ENCODE results near the gene C1orf167. TPM values are rescaled to one million over a fixed set of nuclear protein-coding genes. Genes with fewer than 3 reads are reported as not detected.

The C1orf167 gene
- total and polyA plus RNA-seq, 2 of the 13 experiments (the other 11 are each of a cell fraction or from before 2014, with no cell fraction given): not detected

GRCh38 chr1:11787804-11788436 is 25.9 kb downstream of the C1orf167 start:
- H3K4me1 ChIP-seq (ENCODE audit: insufficient read depth, low read length): peaks cover 40% of the 10 kb centered on the region
- H3K27ac ChIP-seq (ENCODE audit: extremely low read length, insufficient read depth, low read length): no peak overlapping the region
- peaks cover 1 to 5% of the 10 kb centered on the region in 2 experiments; a peak in 1 of 5 replicates for H3K27me3 ChIP-seq (ENCODE audit: control insufficient read depth in 1 of 2, insufficient read depth in 2 of 2, low read length in 2 of 2)
- H4K20me1 ChIP-seq (ENCODE audit: insufficient read depth, low read length): no peaks in the 10 kb centered on the region
- intact Hi-C loops (cut with micrococcal nuclease; ENCODE audit: unreplicated experiment) (no loop called here), in situ Hi-C loops (cut with HindIII; ENCODE audit: extremely low pct_ligation_motif_present, low pct_unique_long_range_greater_than_20kb) (no loop called here)
- DNase-seq (ENCODE audit: low spot score) (no peak), FAIRE-seq (no peak), ATAC-seq (0 out of 3 replicates have a peak, but pooled peaks have one; percentile 3)
- BruUV-seq (replicated peaks): no TSS peak
- CTCF ChIA-PET (ENCODE audit: low intra/inter-chr PET ratio, low total read pairs): no interaction called here
- POLR2A ChIA-PET: interaction anchor here (0.6 to 2.9 kb wide), 3 partner anchors 16 to 27 kb away, joined by 4 to 12 read pairs (median 9); partner anchors contain the start of genes CLCN6 and MTHFR
- no peak overlapping the region for H3K9ac ChIP-seq (ENCODE audit: insufficient read depth, low read depth, low read length)
- whole genome bisulfite sequencing (ENCODE audit: low lambda C conversion rate): 71% methylated on average over 4 of the region's 14 CpGs
- no peak overlapping the region for H3K4me2 ChIP-seq (ENCODE audit: low read depth, low read length)
- no peaks in the 10 kb centered on the region for H3K79me2 ChIP-seq (ENCODE audit: insufficient read depth, low read length)
- no peak overlapping the region for H2AFZ ChIP-seq (ENCODE audit: low read length)
- no peak overlapping the region; a peak in 1 of 6 replicates for H3K4me3 ChIP-seq (replicated peaks in 1 of 3; ENCODE audit: insufficient read depth in 1 of 3, low read depth in 2 of 3, low read length in 3 of 3)
- H3K9me3 ChIP-seq (ENCODE audit: low read length): no peaks in the 10 kb centered on the region
- no peaks in the 10 kb centered on the region for H3K36me3 ChIP-seq (replicated peaks in 1 of 2; ENCODE audit: control insufficient read depth in 1 of 2, insufficient read depth in 2 of 2, low read length in 2 of 2)
- TF ChIP-seq HMGXB3 (CRISPR knock-in tag; IDR thresholded peaks at IDR 0.05; ENCODE audit: borderline replicate concordance): no peak
- 0 out of 2 replicates have a peak, but pooled peaks have one; percentile 8 for TF ChIP-seq ZNF768 (CRISPR knock-in tag; IDR thresholded peaks at IDR 0.05)
- no peak for TF ChIP-seq WIZ (CRISPR knock-in tag; IDR thresholded peaks at IDR 0.05)
- TF ChIP-seq NONO (IDR thresholded peaks at IDR 0.05): no peak
- 0 out of 2 replicates have a peak, but pooled peaks have one; percentile 32 for TF ChIP-seq NONO (CRISPR knock-in tag; conservative IDR thresholded peaks at IDR 0.05)
- TF ChIP-seq GATA4 (IDR thresholded peaks at IDR 0.05; ENCODE audit: borderline replicate concordance, low read depth): no peak
- no peak for TF ChIP-seq ARID2 (CRISPR knock-in tag; IDR thresholded peaks at IDR 0.05; ENCODE audit: borderline replicate concordance)
- no peak for TF ChIP-seq ZFP1 (CRISPR knock-in tag; IDR thresholded peaks at IDR 0.05)
- 0 out of 2 replicates have a peak, but pooled peaks have one; percentile 25 for TF ChIP-seq ZNF160 (CRISPR knock-in tag; IDR thresholded peaks at IDR 0.05)
- TF ChIP-seq ZNF451 (CRISPR knock-in tag; IDR thresholded peaks at IDR 0.05): no peak
- TF ChIP-seq NR2F6 (IDR thresholded peaks at IDR 0.05): no peak
- no peak for TF ChIP-seq NR2F6 (CRISPR knock-in tag; IDR thresholded peaks at IDR 0.05)
- no peak for TF ChIP-seq DR1 (CRISPR knock-in tag; IDR thresholded peaks at IDR 0.05)
- TF ChIP-seq PHF8 (CRISPR knock-in tag; IDR thresholded peaks at IDR 0.05): no peak
- TF ChIP-seq ZNF251 (CRISPR knock-in tag; IDR thresholded peaks at IDR 0.05): no peak
- TF ChIP-seq STAT6 (CRISPR knock-in tag; IDR thresholded peaks at IDR 0.05; ENCODE audit: borderline replicate concordance): no peak
- no peak for TF ChIP-seq ZNF260 (CRISPR knock-in tag; IDR thresholded peaks at IDR 0.05; ENCODE audit: borderline replicate concordance, low read depth)
- no peak for TF ChIP-seq ZNF775 (CRISPR knock-in tag; IDR thresholded peaks at IDR 0.05; ENCODE audit: borderline replicate concordance)
- TF ChIP-seq ZNF121 (CRISPR knock-in tag; IDR thresholded peaks at IDR 0.05): peak; percentile 88

All from HepG2 (cell line).